HepG2 (cell line): ENCODE data around the gene CIITA. TPM values are rescaled to one million over a fixed set of nuclear protein-coding genes. Genes with fewer than 3 reads are reported as not detected.

ENCODE experiments used
- BRD4 ChIP-seq: sonication (generic); formaldehyde crosslinking; IDR thresholded peaks from 2 replicates; pipeline ENCODE4 v1.4.0; 2020; ENCODE audit warnings: missing genetic modification reagents
- GATAD1 ChIP-seq: IDR thresholded peaks from 2 replicates; pipeline ENCODE4 v1.6.1; 2016; ENCODE audit warnings: missing genetic modification reagents, missing compliant biosample characterization
- HNRNPLL ChIP-seq: fragments of 200-400 bp; formaldehyde crosslinking; IDR thresholded peaks from 2 replicates; pipeline ENCODE4 v1.6.1; 2017; ENCODE audit warnings: mild to moderate bottlenecking, low read depth, low read length; ENCODE audit not compliant: poor library complexity, severe bottlenecking
- IKZF5 ChIP-seq: IDR thresholded peaks from 2 replicates; pipeline ENCODE4 v1.6.1; 2018; ENCODE audit warnings: missing genetic modification reagents, mild to moderate bottlenecking, missing compliant biosample characterization
- MIER2 ChIP-seq: IDR thresholded peaks from 2 replicates; pipeline ENCODE4 v1.6.1; 2016; ENCODE audit warnings: missing biosample characterization, missing genetic modification reagents
- PRDM10 ChIP-seq: sonication (generic); formaldehyde crosslinking; IDR thresholded peaks from 2 replicates; pipeline ENCODE4 v1.4.0; 2020; ENCODE audit warnings: low read depth, missing genetic modification reagents
- SOX13 ChIP-seq, 3 experiments: fragments of 450-650 bp in 1 of 3; sonication (generic) in 1 of 3; formaldehyde crosslinking in 1 of 3; IDR thresholded peaks in 2 of 3; conservative IDR thresholded peaks in 1 of 3; 2 replicates each; pipeline versions ENCODE4 v1.5.0 to v1.6.1; 2016 to 2020; ENCODE audit warnings: antibody characterized with exemption in 1 of 3, mild to moderate bottlenecking in 1 of 3, missing compliant biosample characterization in 1 of 3, missing genetic modification reagents in 1 of 3, moderate library complexity in 1 of 3
- STAT5B ChIP-seq: sonication (generic); formaldehyde crosslinking; IDR thresholded peaks from 2 replicates; pipeline ENCODE4 v1.4.0; 2020; ENCODE audit warnings: missing genetic modification reagents
- USF2 ChIP-seq, 2 experiments: sonication (generic) in 1 of 2; formaldehyde crosslinking in 1 of 2; IDR thresholded peaks; 2 replicates each; pipeline versions ENCODE4 v1.5.1 to v1.6.1; 2011 to 2020; ENCODE audit warnings: borderline replicate concordance in 1 of 2, low read depth in 1 of 2, low read length in 1 of 2, mild to moderate bottlenecking in 1 of 2, missing genetic modification reagents in 1 of 2, moderate library complexity in 1 of 2
- ZNF282 ChIP-seq: fragments of 450-650 bp; IDR thresholded peaks from 2 replicates; pipeline ENCODE4 v1.6.1; 2018; ENCODE audit not compliant: partially characterized antibody
- ZNF33B ChIP-seq: sonication (generic); formaldehyde crosslinking; IDR thresholded peaks from 2 replicates; pipeline ENCODE4 v1.5.1; 2020; ENCODE audit warnings: mild to moderate bottlenecking, missing genetic modification reagents
- ZNF503 ChIP-seq: sonication (generic); formaldehyde crosslinking; IDR thresholded peaks from 2 replicates; pipeline ENCODE4 v1.4.0; 2020; ENCODE audit warnings: missing genetic modification reagents
- ZNF549 ChIP-seq: sonication (generic); formaldehyde crosslinking; IDR thresholded peaks from 2 replicates; pipeline ENCODE4 v1.5.0; 2020; ENCODE audit warnings: missing genetic modification reagents
- ZNF724P ChIP-seq: sonication (generic); formaldehyde crosslinking; IDR thresholded peaks from 2 replicates; pipeline ENCODE4 v1.8.0; 2022; ENCODE audit warnings: missing genetic modification reagents, borderline replicate concordance
- polyA plus RNA-seq, 8 experiments: library from polyadenylated mRNA; depleted of rRNA in 3 of 8; stranded (reverse) in 7 of 8; unstranded in 1 of 8; fragments of >200 nt; fragmentation: Illumina TruSeq in 4 of 8; extraction: Trizol in 4 of 8; gene quantifications; 2 replicates each; pipeline versions ENCODE4 v1.2.1 to v1.2.3, GENCODE V29; 2011 to 2016; ENCODE audit warnings: low read depth in 4 of 8, missing spikeins in 1 of 8, mixed read lengths in 1 of 8; ENCODE audit not compliant: insufficient read depth in 1 of 8
- total RNA-seq, 5 experiments: library from RNA; depleted of rRNA; stranded (reverse); fragments of >200 nt; fragmentation: Illumina TruSeq; extraction: Trizol; gene quantifications; 2 replicates each; pipeline ENCODE4 v1.2.3, GENCODE V29; 2016; ENCODE audit warnings: low read depth in 1 of 5

Gene CIITA
- total and polyA plus RNA-seq, 2 of the 13 experiments (the other 11 are each of a cell fraction or from before 2014, with no cell fraction given), result 0.08 to 0.09 TPM

- TF ChIP-seq PRDM10, result 0 out of 2 replicates have a peak, but pooled peaks have one; percentile 44
- TF ChIP-seq USF2 (IDR thresholded peaks at IDR 0.05; ENCODE audit: low read depth, low read length), result no peak
- no peak for TF ChIP-seq USF2 (CRISPR knock-in tag; IDR thresholded peaks at IDR 0.05; ENCODE audit: borderline replicate concordance)
- no peak for TF ChIP-seq HNRNPLL
- peak; percentile 85 for TF ChIP-seq IKZF5 (CRISPR knock-in tag)
- no peak for TF ChIP-seq BRD4
- TF ChIP-seq ZNF282, result no peak
- TF ChIP-seq MIER2 (CRISPR knock-in tag), result peak; percentile 99
- no peak for TF ChIP-seq ZNF503 (CRISPR knock-in tag)
- TF ChIP-seq ZNF549 (CRISPR knock-in tag), result no peak
- TF ChIP-seq ZNF33B (CRISPR knock-in tag), result 0 out of 2 replicates have a peak, but pooled peaks have one; percentile 69
- TF ChIP-seq ZNF724P (CRISPR knock-in tag), result peak; percentile 84; the same call in 1 of the 2 replicates
- peak; percentile 93 for TF ChIP-seq STAT5B (CRISPR knock-in tag)
- no peak for TF ChIP-seq SOX13 (IDR thresholded peaks at IDR 0.05)
- peak in 1 of 2 experiments; percentile 56; a peak in 2 of 4 replicates for TF ChIP-seq SOX13 (CRISPR knock-in tag; conservative IDR thresholded peaks at IDR 0.05 in 1 of 2, IDR thresholded peaks at IDR 0.05 in 1 of 2)
- peak; percentile 74; the same call in 1 of the 2 replicates for TF ChIP-seq GATAD1 (CRISPR knock-in tag)
These were observed 18.3 kb downstream of the CIITA start (continued) for GRCh38 chr16:10895053-10895946.
